PC-9 (cell line): ENCODE results near the gene DNAH7.

ENCODE experiments used
- EZH2 ChIP-seq: fragments of 200-600 bp; sonication (generic); IDR thresholded peaks from 2 replicates; pipeline ENCODE4 v1.8.0; 2017; ENCODE audit warnings: antibody characterized with exemption, low read depth
- TF ChIP-seq, protein P1 (sequence below): fragments of 200-600 bp; sonication (generic); conservative IDR thresholded peaks from 2 replicates; pipeline ENCODE4 v1.6.1; 2017; ENCODE audit warnings: mixed run types, antibody characterized with exemption, mild to moderate bottlenecking, moderate library complexity

DNA sequence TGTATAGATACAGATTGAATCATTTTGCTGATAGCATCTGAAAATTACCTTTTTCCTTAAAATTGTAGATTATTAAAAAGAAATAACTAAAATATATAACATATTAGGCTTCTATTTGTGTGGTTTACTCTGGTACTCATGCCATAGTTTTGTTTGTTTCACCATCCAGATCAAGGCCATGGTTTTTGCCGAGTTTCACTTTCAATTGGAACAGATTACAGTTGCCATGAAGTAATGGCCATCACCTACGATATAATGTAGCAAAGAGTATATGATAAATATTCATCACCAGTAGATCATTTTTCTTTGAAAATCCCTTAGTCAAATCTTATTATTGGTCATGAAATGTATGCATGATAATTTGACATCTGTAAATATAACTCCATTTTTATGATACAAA lies 11.9 kb upstream of the DNAH7 start:
- TF ChIP-seq, protein P1, sequence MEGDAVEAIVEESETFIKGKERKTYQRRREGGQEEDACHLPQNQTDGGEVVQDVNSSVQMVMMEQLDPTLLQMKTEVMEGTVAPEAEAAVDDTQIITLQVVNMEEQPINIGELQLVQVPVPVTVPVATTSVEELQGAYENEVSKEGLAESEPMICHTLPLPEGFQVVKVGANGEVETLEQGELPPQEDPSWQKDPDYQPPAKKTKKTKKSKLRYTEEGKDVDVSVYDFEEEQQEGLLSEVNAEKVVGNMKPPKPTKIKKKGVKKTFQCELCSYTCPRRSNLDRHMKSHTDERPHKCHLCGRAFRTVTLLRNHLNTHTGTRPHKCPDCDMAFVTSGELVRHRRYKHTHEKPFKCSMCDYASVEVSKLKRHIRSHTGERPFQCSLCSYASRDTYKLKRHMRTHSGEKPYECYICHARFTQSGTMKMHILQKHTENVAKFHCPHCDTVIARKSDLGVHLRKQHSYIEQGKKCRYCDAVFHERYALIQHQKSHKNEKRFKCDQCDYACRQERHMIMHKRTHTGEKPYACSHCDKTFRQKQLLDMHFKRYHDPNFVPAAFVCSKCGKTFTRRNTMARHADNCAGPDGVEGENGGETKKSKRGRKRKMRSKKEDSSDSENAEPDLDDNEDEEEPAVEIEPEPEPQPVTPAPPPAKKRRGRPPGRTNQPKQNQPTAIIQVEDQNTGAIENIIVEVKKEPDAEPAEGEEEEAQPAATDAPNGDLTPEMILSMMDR: no peak
- no peak for TF ChIP-seq EZH2
